PC-3 (cell line): ENCODE data around the gene CCDC80. TPM values are rescaled to one million over a fixed set of nuclear protein-coding genes. Genes with fewer than 3 reads are reported as not detected.

Experiments used
- ATAC-seq: fragments of 200-7000 bp; cut with Tn5 transposase; 2 replicates; pipeline ENCODE4 v1.9.1; 2020; ENCODE audit warnings: mild to moderate bottlenecking, moderate library complexity
- BruUV-seq: library from RNA; stranded (reverse); fragments of 400-500 nt; replicated peaks from 2 replicates; lab custom pipeline; 2021; lab: Mats Ljungman, UMichigan
- CTCF ChIA-PET: fragments of 300-600 bp; sonication (Branson Sonifier 250); formaldehyde crosslinking; loops from one replicate; lab custom pipeline; 2022; ENCODE audit warnings: antibody characterized with exemption; lab: Charles Lee
- POLR2A ChIA-PET: fragments of 300-600 bp; sonication (Branson Sonifier 250); formaldehyde crosslinking; loops from one replicate; lab custom pipeline; 2022; ENCODE audit warnings: antibody characterized with exemption; ENCODE audit not compliant: unreplicated experiment; lab: Charles Lee
- DNase-seq: peaks from one replicate; pipeline ENCODE4 v3.0.0-alpha.2; 2015
- H2AFZ ChIP-seq: fragments of 300-600 bp; sonication (generic); 2 replicates; pipeline ENCODE4 v1.6.0; 2016; ENCODE audit warnings: antibody characterized with exemption, low read length
- H3F3A ChIP-seq: fragments of 300-600 bp; sonication (generic); one replicate; pipeline ENCODE4 v1.6.0; 2017; ENCODE audit warnings: antibody characterized with exemption, low read length, control low read depth, mild to moderate bottlenecking; ENCODE audit not compliant: unreplicated experiment
- H3K27ac ChIP-seq: fragments of 300-600 bp; sonication (generic); 2 replicates; pipeline ENCODE4 v1.5.1; 2016; ENCODE audit warnings: mild to moderate bottlenecking, low read length
- H3K27me3 ChIP-seq: fragments of 300-600 bp; sonication (generic); 2 replicates; pipeline ENCODE4 v1.6.1; 2016; ENCODE audit warnings: low read length, mixed read lengths
- H3K36me3 ChIP-seq: fragments of 300-600 bp; sonication (generic); 2 replicates; pipeline ENCODE4 v1.6.1; 2016; ENCODE audit warnings: low read depth, mixed run types, low read length, mixed read lengths
- H3K4me1 ChIP-seq: fragments of 300-600 bp; sonication (generic); 2 replicates; pipeline ENCODE4 v1.5.1; 2016; ENCODE audit warnings: low read length; ENCODE audit not compliant: insufficient read depth
- H3K4me2 ChIP-seq: fragments of 300-600 bp; sonication (generic); 2 replicates; pipeline ENCODE4 v1.6.0; 2016; ENCODE audit warnings: low read length
- H3K4me3 ChIP-seq: fragments of 300-600 bp; sonication (generic); 2 replicates; pipeline ENCODE4 v1.5.1; 2016; ENCODE audit warnings: mild to moderate bottlenecking, low read length, mixed read lengths
- H3K79me2 ChIP-seq: fragments of 300-600 bp; sonication (generic); 2 replicates; pipeline ENCODE4 v1.6.1; 2017; ENCODE audit warnings: low read length, mixed read lengths
- H3K9ac ChIP-seq: fragments of 300-600 bp; sonication (generic); 2 replicates; pipeline ENCODE4 v1.6.0; 2016; ENCODE audit warnings: mild to moderate bottlenecking, low read length
- H3K9me2 ChIP-seq: fragments of 300-600 bp; sonication (generic); replicated peaks from 2 replicates; pipeline ENCODE4 v1.6.1; 2016; ENCODE audit warnings: mixed run types, low read length, mixed read lengths
- H3K9me3 ChIP-seq: fragments of 300-600 bp; sonication (generic); 2 replicates; pipeline ENCODE4 v1.6.1; 2016; ENCODE audit warnings: low read length, mixed read lengths
- H4K20me1 ChIP-seq: fragments of 300-600 bp; sonication (generic); 2 replicates; pipeline ENCODE4 v1.6.1; 2016; ENCODE audit warnings: low read length, mixed read lengths
- CTCF ChIP-seq: fragments of 300-600 bp; sonication (generic); conservative IDR thresholded peaks from 2 replicates; pipeline ENCODE4 v1.5.1; 2017; ENCODE audit warnings: antibody characterized with exemption, low read depth, mild to moderate bottlenecking, low read length
- EZH2 ChIP-seq: fragments of 300-600 bp; sonication (generic); IDR thresholded peaks from one replicate; pipeline ENCODE4 v1.6.1; 2017; ENCODE audit warnings: antibody characterized with exemption, mild to moderate bottlenecking, low read length; ENCODE audit not compliant: unreplicated experiment
- EZH2phosphoT487 ChIP-seq: fragments of 300-600 bp; sonication (generic); IDR thresholded peaks from 2 replicates; pipeline ENCODE4 v1.6.1; 2018; ENCODE audit warnings: mild to moderate bottlenecking, antibody characterized with exemption, low read length, borderline replicate concordance
- intact Hi-C: fragments of 100-400 bp; cut with micrococcal nuclease; formaldehyde crosslinking; loops from 2 replicates; pipeline ENCODE4 v1.9.0; 2023
- total RNA-seq: library from RNA; depleted of rRNA; stranded (reverse); fragments of >200 nt; gene quantifications from 2 replicates; pipeline ENCODE4 v1.2.3, GENCODE V29; 2014

Gene CCDC80
- total RNA-seq, 1 experiment from 2014 or later: 17.0 TPM

GRCh38 chr3:112632596-112632995, 8.3 kb downstream of the CCDC80 start:
- H3K27me3 ChIP-seq: no peaks in the 10 kb centered on the region
- ATAC-seq (no peak), DNase-seq (no peak)
- H3K9me2 ChIP-seq: no peaks in the 10 kb centered on the region
- no peak overlapping the region for H3K27ac ChIP-seq
- no peaks in the 10 kb centered on the region for H3K79me2 ChIP-seq
- intact Hi-C loops: loop anchor here (2.0 kb wide), 1 partner anchor 16 kb away; no protein-coding TSS in a partner anchor
- no peak overlapping the region for H2AFZ ChIP-seq
- ChIA-PET CTCF (interaction anchor here (0.5 kb wide), 1 partner anchor 72 kb away, joined by 7 read pairs; no protein-coding TSS in a partner anchor), POLR2A (no interaction called here)
- no TSS peak for BruUV-seq
- no peaks in the 10 kb centered on the region for H3K9me3 ChIP-seq
- no peak overlapping the region for H3K4me3 ChIP-seq
- no peak overlapping the region for H3K4me2 ChIP-seq
- H3K36me3 ChIP-seq: no peaks in the 10 kb centered on the region
- peaks cover 18% of the 10 kb centered on the region for H3K4me1 ChIP-seq
- TF ChIP-seq CTCF (no peak), EZH2 (no peak), EZH2phosphoT487 (no peak)
- no peaks in the 10 kb centered on the region for H3F3A ChIP-seq
- no peak overlapping the region for H3K9ac ChIP-seq
- no peaks in the 10 kb centered on the region for H4K20me1 ChIP-seq

GRCh38 chr3:112631257-112631656, 9.7 kb downstream of the CCDC80 start:
- H3K79me2 ChIP-seq: no peaks in the 10 kb centered on the region
- H3K36me3 ChIP-seq: no peaks in the 10 kb centered on the region
- ATAC-seq: no peak
- H3K4me3 ChIP-seq: no peak overlapping the region
- no TSS peak for BruUV-seq
- ChIA-PET CTCF (interaction anchor here (0.5 kb wide), 1 partner anchor 147 kb away, joined by 4 read pairs; no protein-coding TSS in a partner anchor), POLR2A (no interaction called here)
- H3K27ac ChIP-seq: no peak overlapping the region
- no peak for DNase-seq
- H2AFZ ChIP-seq: no peak overlapping the region
- H3K27me3 ChIP-seq: no peaks in the 10 kb centered on the region
- H4K20me1 ChIP-seq: no peaks in the 10 kb centered on the region
- no peaks in the 10 kb centered on the region for H3K9me2 ChIP-seq
- H3F3A ChIP-seq: no peaks in the 10 kb centered on the region
- H3K9me3 ChIP-seq: no peaks in the 10 kb centered on the region
- peaks cover 18% of the 10 kb centered on the region for H3K4me1 ChIP-seq
- intact Hi-C loops: no loop called here
- TF ChIP-seq EZH2phosphoT487: no peak
- TF ChIP-seq CTCF: no peak
- no peak for TF ChIP-seq EZH2
- H3K4me2 ChIP-seq: no peak overlapping the region
- no peak overlapping the region for H3K9ac ChIP-seq

GRCh38 chr3:112629425-112629824, 11.5 kb downstream of the CCDC80 start:
- Histone ChIP-seq H2AFZ (no peak overlapping the region), H3K36me3 (no peaks in the 10 kb centered on the region), H3K9me3 (no peaks in the 10 kb centered on the region), H3F3A (no peaks in the 10 kb centered on the region), H3K4me3 (no peak overlapping the region), H3K4me2 (peak overlapping the region; percentile 19; the same call in 1 of the 2 replicates), H3K9me2 (no peaks in the 10 kb centered on the region), H3K27ac (no peak overlapping the region), H3K4me1 (peaks cover 26% of the 10 kb centered on the region), H3K9ac (no peak overlapping the region), H3K79me2 (no peaks in the 10 kb centered on the region), H4K20me1 (no peaks in the 10 kb centered on the region), H3K27me3 (no peaks in the 10 kb centered on the region)
- CTCF ChIA-PET: no interaction called here
- DNase-seq (peak; percentile 80), ATAC-seq (peak; percentile 98)
- TF ChIP-seq CTCF (no peak), EZH2phosphoT487 (no peak), EZH2 (no peak)
- POLR2A ChIA-PET: interaction anchor here (0.6 kb wide), 1 partner anchor 69 kb away, joined by 4 read pairs; no protein-coding TSS in a partner anchor
- BruUV-seq: no TSS peak
- intact Hi-C loops: loop anchor here (1.0 kb wide), 1 partner anchor 47 kb away; no protein-coding TSS in a partner anchor
